ENCODE data around the gene RBM28. TPM values are rescaled to one million over a fixed set of nuclear protein-coding genes. Genes with fewer than 3 reads are reported as not detected.

RBM28 gene
- total RNA-seq, 4 donors from 2014 or later = 19.1 to 142 (median 24.2) TPM

- no peak for DNase-seq
- H3K9me3 ChIP-seq = no peaks in the 10 kb centered on the region
- no peak for TF ChIP-seq CTCF (IDR thresholded peaks at IDR 0.05)
- TF ChIP-seq POLR2A (IDR thresholded peaks at IDR 0.05) = no peak
- peaks cover 0 to 31% (median 0%) of the 10 kb centered on the region in 4 donors for H3K4me1 ChIP-seq
- H3K4me3 ChIP-seq = no peak overlapping the region
- H3K36me3 ChIP-seq = no peaks in the 10 kb centered on the region
- H3K27ac ChIP-seq = no peak overlapping the region
- peaks cover 0 to 7% of the 10 kb centered on the region in 2 donors for H3K27me3 ChIP-seq
Measured at GRCh38 chr7:128267595-128267924, 76.1 kb downstream of the RBM28 start.

GRCh38 chr7:128266883-128267594 is 76.7 kb downstream of the RBM28 start:
- Histone ChIP-seq H3K27ac (no peak overlapping the region), H3K27me3 (peaks cover 0 to 7% of the 10 kb centered on the region in 2 donors), H3K4me3 (no peak overlapping the region), H3K36me3 (no peaks in the 10 kb centered on the region), H3K9me3 (no peaks in the 10 kb centered on the region), H3K4me1 (peaks cover 0 to 31% (median 0%) of the 10 kb centered on the region in 4 donors)
- TF ChIP-seq CTCF (IDR thresholded peaks at IDR 0.05) (no peak), POLR2A (IDR thresholded peaks at IDR 0.05) (no peak)
- DNase-seq = peak in 1 of 3 donors; percentile 49

- H3K4me1 ChIP-seq = peaks cover 0 to 26% (median 0%) of the 10 kb centered on the region in 4 donors
- peaks cover 0 to 3% of the 10 kb centered on the region in 2 donors for H3K27me3 ChIP-seq
- TF ChIP-seq POLR2A (IDR thresholded peaks at IDR 0.05) (no peak), CTCF (IDR thresholded peaks at IDR 0.05) (no peak)
- H3K4me3 ChIP-seq = no peak overlapping the region
- no peaks in the 10 kb centered on the region for H3K36me3 ChIP-seq
- H3K9me3 ChIP-seq = no peaks in the 10 kb centered on the region
- no peak for DNase-seq
- H3K27ac ChIP-seq = no peak overlapping the region
Measured at GRCh38 chr7:128266529-128266882, 77.2 kb downstream of the RBM28 start.

GRCh38 chr7:128265906-128266300 is 77.8 kb downstream of the RBM28 start:
- Histone ChIP-seq H3K27ac (no peak overlapping the region), H3K4me1 (peaks cover 0 to 24% (median 0%) of the 10 kb centered on the region in 4 donors), H3K4me3 (no peak overlapping the region), H3K27me3 (no peaks in the 10 kb centered on the region), H3K36me3 (no peaks in the 10 kb centered on the region), H3K9me3 (no peaks in the 10 kb centered on the region)
- TF ChIP-seq POLR2A (IDR thresholded peaks at IDR 0.05) = no peak
- no peak for TF ChIP-seq CTCF (IDR thresholded peaks at IDR 0.05)
- no peak for DNase-seq

GRCh38 chr7:128265156-128265905 is 78.4 kb downstream of the RBM28 start:
- Histone ChIP-seq H3K36me3 (no peaks in the 10 kb centered on the region), H3K27me3 (no peaks in the 10 kb centered on the region), H3K9me3 (no peaks in the 10 kb centered on the region), H3K4me3 (no peak overlapping the region), H3K4me1 (peaks cover 0 to 24% (median 0%) of the 10 kb centered on the region in 4 donors), H3K27ac (no peak overlapping the region)
- no peak for DNase-seq
- TF ChIP-seq CTCF (IDR thresholded peaks at IDR 0.05) (no peak), POLR2A (IDR thresholded peaks at IDR 0.05) (no peak)
